Breast epithelium (tissue), 4 donors: Measurements from ENCODE around the gene AVPR1B. TPM values are rescaled to one million over a fixed set of nuclear protein-coding genes. Genes with fewer than 3 reads are reported as not detected.

Source experiments
- DNase-seq, 2 donors: peaks; one replicate each; pipeline ENCODE4 v3.0.0-alpha.2; 2019; ENCODE audit warnings: low spot score in 2 of 2
- H3K27ac ChIP-seq, 2 donors: fragments of 200-600 bp; sonication (generic) in 1 of 2; one replicate each; pipeline ENCODE4 v1.5.1; 2016 to 2019; ENCODE audit warnings: mild to moderate bottlenecking in 1 of 2
- H3K27me3 ChIP-seq, 2 donors: fragments of 200-600 bp; sonication (generic) in 1 of 2; one replicate each; pipeline versions ENCODE4 v1.5.1 to v1.6.0; 2017 to 2019; ENCODE audit warnings: control low read depth in 1 of 2, mild to moderate bottlenecking in 1 of 2
- H3K36me3 ChIP-seq: fragments of 200-600 bp; one replicate; pipeline ENCODE4 v1.5.1; 2019
- H3K4me1 ChIP-seq, 2 donors: fragments of 200-600 bp; sonication (generic); one replicate each; pipeline ENCODE4 v1.5.1; 2016 to 2019; ENCODE audit warnings: control low read depth in 1 of 2
- H3K4me3 ChIP-seq, 3 donors: fragments of 200-600 bp; sonication (generic); 1 replicate in 2 of 3; 2 replicates in 1 of 3; pipeline ENCODE4 v1.5.1; 2016 to 2019; ENCODE audit warnings: mild to moderate bottlenecking in 3 of 3, moderate library complexity in 2 of 3
- H3K9me3 ChIP-seq, 2 donors: fragments of 200-600 bp; sonication (generic) in 1 of 2; one replicate each; pipeline ENCODE4 v1.5.1; 2016 to 2019; ENCODE audit warnings: control low read depth in 1 of 2
- CTCF ChIP-seq, 3 donors: fragments of 450-650 bp; IDR thresholded peaks; one replicate each; pipeline ENCODE4 v1.5.1; 2016 to 2017; ENCODE audit warnings: antibody characterized with exemption in 3 of 3, mild to moderate bottlenecking in 3 of 3, moderate library complexity in 3 of 3
- POLR2A ChIP-seq: fragments of 450-650 bp; IDR thresholded peaks from one replicate; pipeline ENCODE4 v1.6.1; 2016; ENCODE audit warnings: antibody characterized with exemption, mild to moderate bottlenecking, moderate library complexity
- POLR2AphosphoS5 ChIP-seq, 3 donors: sonication (generic); formaldehyde crosslinking; IDR thresholded peaks; one replicate each; pipeline ENCODE4 v1.6.1; 2017; ENCODE audit warnings: antibody characterized with exemption in 3 of 3
- intact Hi-C: fragments of 100-400 bp; cut with DNase I; formaldehyde crosslinking; loops from one replicate; pipeline ENCODE4 v1.15.1; 2023; ENCODE audit warnings: low total_unique reads
- total RNA-seq, 3 donors: library from RNA; depleted of rRNA; stranded (reverse); fragments of >200 nt; gene quantifications; one replicate each; pipeline ENCODE4 v1.1.0, GENCODE V29; 2016

AVPR1B gene
- total RNA-seq, 3 donors from 2014 or later = not detected

GRCh38 chr1:206075786-206076755, 41.1 kb downstream of the AVPR1B start:
- H3K27ac ChIP-seq = no peak overlapping the region
- H3K9me3 ChIP-seq = no peaks in the 10 kb centered on the region
- no peak for DNase-seq
- no peaks in the 10 kb centered on the region for H3K4me1 ChIP-seq
- no peak overlapping the region for H3K4me3 ChIP-seq
- TF ChIP-seq CTCF (IDR thresholded peaks at IDR 0.05) = no peak
- TF ChIP-seq POLR2AphosphoS5 (IDR thresholded peaks at IDR 0.05) = no peak
- no peak for TF ChIP-seq POLR2A
- no peaks in the 10 kb centered on the region for H3K36me3 ChIP-seq
- H3K27me3 ChIP-seq = no peaks in the 10 kb centered on the region
- intact Hi-C loops = no loop called here

- TF ChIP-seq POLR2AphosphoS5 (IDR thresholded peaks at IDR 0.05) (no peak), POLR2A (no peak), CTCF (IDR thresholded peaks at IDR 0.05) (no peak)
These were observed 42.3 kb downstream of the AVPR1B start for GRCh38 chr1:206074839-206075238.

GRCh38 chr1:206070627-206071304, 46.4 kb downstream of the AVPR1B start:
- H3K9me3 ChIP-seq = no peaks in the 10 kb centered on the region
- no peaks in the 10 kb centered on the region for H3K4me1 ChIP-seq
- no peak for TF ChIP-seq POLR2AphosphoS5 (IDR thresholded peaks at IDR 0.05)
- TF ChIP-seq CTCF (IDR thresholded peaks at IDR 0.05) = no peak
- TF ChIP-seq POLR2A = no peak
- H3K4me3 ChIP-seq = no peak overlapping the region
- intact Hi-C loops = no loop called here
- DNase-seq = peak in 1 of 2 donors; percentile 53
- no peaks in the 10 kb centered on the region for H3K36me3 ChIP-seq
- no peaks in the 10 kb centered on the region for H3K27me3 ChIP-seq
- peak overlapping the region; percentile 3 to 68 for H3K27ac ChIP-seq

More at GRCh38 chr1:206074839-206075238, 42.3 kb downstream of the AVPR1B start:
- no peak overlapping the region for H3K27ac ChIP-seq
- no peaks in the 10 kb centered on the region for H3K4me1 ChIP-seq
- no peaks in the 10 kb centered on the region for H3K27me3 ChIP-seq
- DNase-seq = no peak
- H3K9me3 ChIP-seq = no peaks in the 10 kb centered on the region
- H3K4me3 ChIP-seq = no peak overlapping the region
- intact Hi-C loops = no loop called here
- H3K36me3 ChIP-seq = no peaks in the 10 kb centered on the region

GRCh38 chr1:206068314-206068713, 48.9 kb downstream of the AVPR1B start:
- TF ChIP-seq CTCF (IDR thresholded peaks at IDR 0.05) (no peak), POLR2AphosphoS5 (IDR thresholded peaks at IDR 0.05) (no peak), POLR2A (no peak)
- H3K4me1 ChIP-seq = no peaks in the 10 kb centered on the region
- intact Hi-C loops = no loop called here
- H3K4me3 ChIP-seq = no peak overlapping the region
- no peaks in the 10 kb centered on the region for H3K27me3 ChIP-seq
- no peak overlapping the region for H3K27ac ChIP-seq
- H3K36me3 ChIP-seq = no peaks in the 10 kb centered on the region
- DNase-seq = no peak
- H3K9me3 ChIP-seq = no peaks in the 10 kb centered on the region
